Neural cell (in vitro differentiated cells): ENCODE data around the gene TRERF1. TPM values are rescaled to one million over a fixed set of nuclear protein-coding genes. Genes with fewer than 3 reads are reported as not detected.

ENCODE experiments used
- H2AFZ ChIP-seq: fragments of 200-600, 300-800 bp; sonication (generic), shearing (Covaris generic); 2 replicates; pipeline ENCODE4 v1.6.0; 2014; ENCODE audit warnings: low read depth, mild to moderate bottlenecking, antibody characterized with exemption, low read length, moderate library complexity
- H3F3A ChIP-seq: fragments of 200-600 bp; shearing (Covaris generic); 2 replicates; pipeline ENCODE4 v1.6.1; 2016; ENCODE audit warnings: mild to moderate bottlenecking, moderate library complexity, mixed read lengths, antibody characterized with exemption, low read length; ENCODE audit not compliant: insufficient read depth, poor library complexity, severe bottlenecking
- H3K27ac ChIP-seq: fragments of 200-600, 300-800 bp; sonication (generic), shearing (Covaris generic); 2 replicates; pipeline ENCODE4 v1.5.1; 2014; ENCODE audit warnings: mild to moderate bottlenecking, low read length, moderate library complexity
- H3K27me3 ChIP-seq: fragments of 300-800, 200-600 bp; sonication (generic), shearing (Covaris generic); 2 replicates; pipeline ENCODE4 v1.6.0; 2014; ENCODE audit warnings: mild to moderate bottlenecking, low read depth, low read length, moderate library complexity; ENCODE audit not compliant: insufficient read depth
- H3K36me3 ChIP-seq: fragments of 300-800, 200-600 bp; sonication (generic), shearing (Covaris generic); 2 replicates; pipeline ENCODE4 v1.5.1; 2014; ENCODE audit warnings: mild to moderate bottlenecking, antibody characterized with exemption, low read length, moderate library complexity; ENCODE audit not compliant: insufficient read depth
- H3K4me2 ChIP-seq: fragments of 300-800, 200-600 bp; sonication (generic), shearing (Covaris generic); 2 replicates; pipeline ENCODE4 v1.6.0; 2014; ENCODE audit warnings: mild to moderate bottlenecking, low read length
- H3K4me3 ChIP-seq: fragments of 300-800, 200-600 bp; sonication (generic), shearing (Covaris generic); 2 replicates; pipeline ENCODE4 v1.5.1; 2014; ENCODE audit warnings: mild to moderate bottlenecking, low read length, moderate library complexity
- H3K79me2 ChIP-seq: fragments of 200-600 bp; shearing (Covaris generic); replicated peaks from 2 replicates; pipeline ENCODE4 v1.6.0; 2014; ENCODE audit warnings: mild to moderate bottlenecking, low read length, moderate library complexity; ENCODE audit not compliant: insufficient read depth
- H3K9ac ChIP-seq: fragments of 300-800, 200-600 bp; sonication (generic), shearing (Covaris generic); 2 replicates; pipeline ENCODE4 v1.6.1; 2016; ENCODE audit warnings: mild to moderate bottlenecking, low read length, mixed read lengths
- H3K9me2 ChIP-seq: fragments of 200-600 bp; shearing (Covaris generic); 2 replicates; pipeline ENCODE4 v1.6.1; 2016; ENCODE audit warnings: mild to moderate bottlenecking, low read length, mixed read lengths; ENCODE audit not compliant: insufficient read depth
- H3K9me3 ChIP-seq: fragments of 200-600, 300-800 bp; sonication (generic), shearing (Covaris generic); 2 replicates; pipeline ENCODE4 v1.6.1; 2016; ENCODE audit warnings: mild to moderate bottlenecking, mixed run types, low read length, moderate library complexity, mixed read lengths
- H4K20me1 ChIP-seq: fragments of 200-600 bp; shearing (Covaris generic); 2 replicates; pipeline ENCODE4 v1.6.1; 2016; ENCODE audit warnings: mild to moderate bottlenecking, mixed run types; ENCODE audit not compliant: insufficient read depth
- EP300 ChIP-seq: fragments of 450-650 bp; conservative IDR thresholded peaks from 2 replicates; pipeline ENCODE4 v1.6.1; 2014; ENCODE audit warnings: antibody characterized with exemption, mild to moderate bottlenecking, moderate library complexity; ENCODE audit not compliant: poor library complexity, severe bottlenecking
- EZH2 ChIP-seq: fragments of 200-600, 300-800 bp; shearing (Covaris generic), sonication (generic); IDR thresholded peaks from 2 replicates; pipeline ENCODE4 v1.6.1; 2014; ENCODE audit warnings: antibody characterized with exemption, low read length, borderline replicate concordance, mild to moderate bottlenecking; ENCODE audit not compliant: insufficient read depth, poor library complexity, severe bottlenecking
- MXI1 ChIP-seq: fragments of 450-650 bp; conservative IDR thresholded peaks from 2 replicates; pipeline ENCODE4 v1.6.1; 2014; ENCODE audit warnings: antibody characterized with exemption, mild to moderate bottlenecking; ENCODE audit not compliant: poor library complexity, severe bottlenecking
- POLR2AphosphoS5 ChIP-seq: IDR thresholded peaks from 2 replicates; pipeline ENCODE4 v1.6.1; 2012
- RAD21 ChIP-seq: fragments of 450-650 bp; conservative IDR thresholded peaks from 2 replicates; pipeline ENCODE4 v1.6.1; 2014; ENCODE audit warnings: antibody characterized with exemption, mild to moderate bottlenecking, moderate library complexity
- SMC3 ChIP-seq: fragments of 450-650 bp; conservative IDR thresholded peaks from 2 replicates; pipeline ENCODE4 v1.6.1; 2014; ENCODE audit warnings: antibody characterized with exemption, mild to moderate bottlenecking, moderate library complexity; ENCODE audit not compliant: poor library complexity
- TAF1 ChIP-seq: IDR thresholded peaks from 2 replicates; pipeline ENCODE4 v1.6.1; 2012; ENCODE audit warnings: low read depth
- polyA plus RNA-seq: library from polyadenylated mRNA; depleted of rRNA; stranded (reverse); fragments of >200 nt; gene quantifications from 2 replicates; pipeline ENCODE4 v1.2.3, GENCODE V29; 2014
- TF ChIP-seq, protein P1 (sequence below): IDR thresholded peaks from 2 replicates; pipeline ENCODE4 v1.6.1; 2012; ENCODE audit warnings: borderline replicate concordance
- TF ChIP-seq, protein P2 (sequence below): fragments of 450-650 bp; IDR thresholded peaks from 2 replicates; pipeline ENCODE4 v1.5.1; 2014; ENCODE audit warnings: antibody characterized with exemption, mild to moderate bottlenecking, moderate library complexity; ENCODE audit not compliant: poor library complexity, severe bottlenecking

The TRERF1 gene
- polyA plus RNA-seq, 1 donor from 2014 or later = 4.5 TPM

DNA sequence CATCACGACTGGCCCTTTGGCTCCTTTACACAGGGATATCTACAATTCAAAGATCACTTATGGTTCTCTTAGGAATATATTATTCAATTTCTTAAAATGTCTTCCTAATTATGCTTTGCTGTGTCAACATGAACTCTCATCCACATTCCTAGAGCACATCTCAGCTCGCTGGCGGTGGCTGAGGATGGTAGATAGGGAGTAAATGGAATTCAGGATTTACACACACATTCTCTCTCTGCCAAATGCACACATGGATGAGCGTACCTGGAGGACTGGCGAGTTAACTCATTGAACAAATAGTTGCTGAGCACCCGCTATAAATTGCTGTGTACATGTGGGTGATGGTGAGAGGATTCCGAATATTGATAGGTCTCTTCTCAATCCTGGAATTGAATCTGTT is 229.3 kb downstream of the TRERF1 start:
- no peaks in the 10 kb centered on the region for H3K9me3 ChIP-seq
- no peak overlapping the region for H3K4me3 ChIP-seq
- no peak overlapping the region for H3K27ac ChIP-seq
- no peaks in the 10 kb centered on the region for H3K36me3 ChIP-seq
- no peaks in the 10 kb centered on the region for H3K79me2 ChIP-seq
- no peak overlapping the region for H3K9ac ChIP-seq
- no peaks in the 10 kb centered on the region for H3K9me2 ChIP-seq
- no peak overlapping the region for H2AFZ ChIP-seq
- H4K20me1 ChIP-seq = no peaks in the 10 kb centered on the region
- H3F3A ChIP-seq = peaks cover under 1% of the 10 kb centered on the region
- no peaks in the 10 kb centered on the region for H3K27me3 ChIP-seq
- no peak overlapping the region for H3K4me2 ChIP-seq
- TF ChIP-seq SMC3 (no peak), EZH2 (no peak), TAF1 (no peak), EP300 (no peak), RAD21 (no peak), MXI1 (no peak)
- TF ChIP-seq, protein P1, sequence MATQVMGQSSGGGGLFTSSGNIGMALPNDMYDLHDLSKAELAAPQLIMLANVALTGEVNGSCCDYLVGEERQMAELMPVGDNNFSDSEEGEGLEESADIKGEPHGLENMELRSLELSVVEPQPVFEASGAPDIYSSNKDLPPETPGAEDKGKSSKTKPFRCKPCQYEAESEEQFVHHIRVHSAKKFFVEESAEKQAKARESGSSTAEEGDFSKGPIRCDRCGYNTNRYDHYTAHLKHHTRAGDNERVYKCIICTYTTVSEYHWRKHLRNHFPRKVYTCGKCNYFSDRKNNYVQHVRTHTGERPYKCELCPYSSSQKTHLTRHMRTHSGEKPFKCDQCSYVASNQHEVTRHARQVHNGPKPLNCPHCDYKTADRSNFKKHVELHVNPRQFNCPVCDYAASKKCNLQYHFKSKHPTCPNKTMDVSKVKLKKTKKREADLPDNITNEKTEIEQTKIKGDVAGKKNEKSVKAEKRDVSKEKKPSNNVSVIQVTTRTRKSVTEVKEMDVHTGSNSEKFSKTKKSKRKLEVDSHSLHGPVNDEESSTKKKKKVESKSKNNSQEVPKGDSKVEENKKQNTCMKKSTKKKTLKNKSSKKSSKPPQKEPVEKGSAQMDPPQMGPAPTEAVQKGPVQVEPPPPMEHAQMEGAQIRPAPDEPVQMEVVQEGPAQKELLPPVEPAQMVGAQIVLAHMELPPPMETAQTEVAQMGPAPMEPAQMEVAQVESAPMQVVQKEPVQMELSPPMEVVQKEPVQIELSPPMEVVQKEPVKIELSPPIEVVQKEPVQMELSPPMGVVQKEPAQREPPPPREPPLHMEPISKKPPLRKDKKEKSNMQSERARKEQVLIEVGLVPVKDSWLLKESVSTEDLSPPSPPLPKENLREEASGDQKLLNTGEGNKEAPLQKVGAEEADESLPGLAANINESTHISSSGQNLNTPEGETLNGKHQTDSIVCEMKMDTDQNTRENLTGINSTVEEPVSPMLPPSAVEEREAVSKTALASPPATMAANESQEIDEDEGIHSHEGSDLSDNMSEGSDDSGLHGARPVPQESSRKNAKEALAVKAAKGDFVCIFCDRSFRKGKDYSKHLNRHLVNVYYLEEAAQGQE = no peak

- H3K4me2 ChIP-seq = no peak overlapping the region
- no peaks in the 10 kb centered on the region for H3K9me3 ChIP-seq
- no peak overlapping the region for H2AFZ ChIP-seq
Measured at GRCh38 chr6:42221546-42221945, 230.2 kb downstream of the TRERF1 start.

GRCh38 chr6:42220807-42221206 is 230.9 kb downstream of the TRERF1 start:
- H2AFZ ChIP-seq = no peak overlapping the region
- no peak overlapping the region for H3K27ac ChIP-seq
- H3K9ac ChIP-seq = no peak overlapping the region
- H3K9me2 ChIP-seq = no peaks in the 10 kb centered on the region
- H4K20me1 ChIP-seq = no peaks in the 10 kb centered on the region
- H3K9me3 ChIP-seq = no peaks in the 10 kb centered on the region
- H3F3A ChIP-seq = peaks cover 4% of the 10 kb centered on the region
- no peaks in the 10 kb centered on the region for H3K27me3 ChIP-seq
- peaks cover 10% of the 10 kb centered on the region for H3K79me2 ChIP-seq
- TF ChIP-seq EZH2 (no peak), EP300 (no peak), POLR2AphosphoS5 (no peak), RAD21 (no peak), MXI1 (no peak), TAF1 (no peak), SMC3 (no peak)
- TF ChIP-seq, protein P1 = no peak
- TF ChIP-seq, protein P2, sequence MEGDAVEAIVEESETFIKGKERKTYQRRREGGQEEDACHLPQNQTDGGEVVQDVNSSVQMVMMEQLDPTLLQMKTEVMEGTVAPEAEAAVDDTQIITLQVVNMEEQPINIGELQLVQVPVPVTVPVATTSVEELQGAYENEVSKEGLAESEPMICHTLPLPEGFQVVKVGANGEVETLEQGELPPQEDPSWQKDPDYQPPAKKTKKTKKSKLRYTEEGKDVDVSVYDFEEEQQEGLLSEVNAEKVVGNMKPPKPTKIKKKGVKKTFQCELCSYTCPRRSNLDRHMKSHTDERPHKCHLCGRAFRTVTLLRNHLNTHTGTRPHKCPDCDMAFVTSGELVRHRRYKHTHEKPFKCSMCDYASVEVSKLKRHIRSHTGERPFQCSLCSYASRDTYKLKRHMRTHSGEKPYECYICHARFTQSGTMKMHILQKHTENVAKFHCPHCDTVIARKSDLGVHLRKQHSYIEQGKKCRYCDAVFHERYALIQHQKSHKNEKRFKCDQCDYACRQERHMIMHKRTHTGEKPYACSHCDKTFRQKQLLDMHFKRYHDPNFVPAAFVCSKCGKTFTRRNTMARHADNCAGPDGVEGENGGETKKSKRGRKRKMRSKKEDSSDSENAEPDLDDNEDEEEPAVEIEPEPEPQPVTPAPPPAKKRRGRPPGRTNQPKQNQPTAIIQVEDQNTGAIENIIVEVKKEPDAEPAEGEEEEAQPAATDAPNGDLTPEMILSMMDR = no peak
- H3K36me3 ChIP-seq = no peaks in the 10 kb centered on the region
- H3K4me3 ChIP-seq = no peak overlapping the region
- no peak overlapping the region for H3K4me2 ChIP-seq

More at GRCh38 chr6:42221546-42221945, 230.2 kb downstream of the TRERF1 start:
- H3K4me3 ChIP-seq = no peak overlapping the region
- H3K36me3 ChIP-seq = no peaks in the 10 kb centered on the region
- H3K79me2 ChIP-seq = peaks cover 9% of the 10 kb centered on the region
- H3K27me3 ChIP-seq = no peaks in the 10 kb centered on the region
- no peaks in the 10 kb centered on the region for H3K9me2 ChIP-seq
- H3K27ac ChIP-seq = no peak overlapping the region
- H3K9ac ChIP-seq = no peak overlapping the region
- TF ChIP-seq MXI1 (no peak), POLR2AphosphoS5 (no peak), RAD21 (no peak), SMC3 (no peak)
- H3F3A ChIP-seq = peaks cover 4% of the 10 kb centered on the region
- no peaks in the 10 kb centered on the region for H4K20me1 ChIP-seq
